ENCODE data around the gene CDIPT.
"Not testable (repeated sequence)": the region's sequence is repeated elsewhere in the genome, so short reads cannot be mapped to it uniquely, and the experiment has no call there.

Gene CDIPT, protein sequence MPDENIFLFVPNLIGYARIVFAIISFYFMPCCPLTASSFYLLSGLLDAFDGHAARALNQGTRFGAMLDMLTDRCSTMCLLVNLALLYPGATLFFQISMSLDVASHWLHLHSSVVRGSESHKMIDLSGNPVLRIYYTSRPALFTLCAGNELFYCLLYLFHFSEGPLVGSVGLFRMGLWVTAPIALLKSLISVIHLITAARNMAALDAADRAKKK

DNA sequence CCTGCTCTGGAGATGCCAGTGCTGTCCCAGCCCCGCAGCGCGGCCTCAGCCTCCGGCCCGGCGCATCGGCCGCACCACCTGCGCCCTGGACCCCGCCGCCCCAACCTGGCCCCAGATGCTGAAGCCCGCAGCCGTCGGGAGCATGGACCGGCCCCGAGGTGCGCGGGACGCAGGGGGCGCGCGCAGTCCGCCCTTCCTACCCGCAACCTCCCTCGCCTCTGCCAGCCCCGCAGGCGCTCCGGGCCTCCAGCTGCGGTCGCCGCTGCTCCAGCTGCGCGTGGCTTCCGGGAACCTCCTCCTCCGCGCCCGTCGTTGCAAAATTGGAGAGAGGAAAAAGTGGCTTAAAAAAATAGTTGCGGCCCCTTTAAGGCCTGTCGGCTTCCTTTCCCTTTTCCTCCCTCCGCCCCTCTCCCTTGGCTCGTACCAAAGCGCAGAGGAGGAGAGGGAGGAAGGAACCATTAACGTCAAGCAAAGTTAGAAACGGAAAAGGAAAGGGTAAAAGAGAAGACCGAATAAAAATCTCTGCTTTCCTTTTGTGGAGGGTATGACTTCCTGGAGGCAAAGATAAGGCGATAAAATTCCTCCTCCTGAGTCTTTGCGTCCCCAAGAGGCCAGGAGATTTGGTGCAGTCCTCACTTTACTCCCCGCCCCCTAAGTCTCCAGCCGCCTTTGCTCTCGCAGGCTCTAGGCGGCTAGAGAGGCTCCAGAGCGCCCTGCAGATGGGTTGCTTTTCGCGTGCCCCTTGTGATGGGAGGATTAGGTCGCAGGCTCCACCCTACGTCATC lies at the start of gene CDIPT:
Gene CDIPT (minus strand): TSS at position 343 of the 785 bp plus-strand sequence. CDS start 369 bp downstream, outside the sequence.
- peak; percentile 73 to 82 for DNase-seq (ENCODE audit: low read depth in 2 of 2)

- no peak for DNase-seq (ENCODE audit: low read depth in 2 of 2)
These were observed 49.1 kb upstream of the CDIPT start for GRCh38 chr16:29912087-29912486.

DNA sequence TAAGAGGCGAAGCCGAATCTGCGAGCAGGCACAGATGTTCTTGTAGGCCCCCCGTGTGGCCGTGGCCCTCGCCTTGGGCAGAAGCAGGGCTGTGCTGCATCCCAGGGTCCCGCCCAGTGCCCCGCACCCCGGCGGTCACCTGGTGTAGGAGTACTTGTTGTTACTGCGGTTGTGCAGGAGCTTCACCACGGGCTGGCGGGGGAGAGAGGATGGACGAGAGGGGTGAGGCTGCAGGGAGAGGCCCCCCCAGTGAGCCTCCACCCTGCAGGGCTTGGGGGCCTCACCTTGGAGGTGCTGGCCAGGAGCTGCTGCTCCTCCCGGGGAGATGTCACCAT lies 48.6 kb upstream of the CDIPT start:
- no peak for DNase-seq (ENCODE audit: low read depth in 2 of 2)

DNA sequence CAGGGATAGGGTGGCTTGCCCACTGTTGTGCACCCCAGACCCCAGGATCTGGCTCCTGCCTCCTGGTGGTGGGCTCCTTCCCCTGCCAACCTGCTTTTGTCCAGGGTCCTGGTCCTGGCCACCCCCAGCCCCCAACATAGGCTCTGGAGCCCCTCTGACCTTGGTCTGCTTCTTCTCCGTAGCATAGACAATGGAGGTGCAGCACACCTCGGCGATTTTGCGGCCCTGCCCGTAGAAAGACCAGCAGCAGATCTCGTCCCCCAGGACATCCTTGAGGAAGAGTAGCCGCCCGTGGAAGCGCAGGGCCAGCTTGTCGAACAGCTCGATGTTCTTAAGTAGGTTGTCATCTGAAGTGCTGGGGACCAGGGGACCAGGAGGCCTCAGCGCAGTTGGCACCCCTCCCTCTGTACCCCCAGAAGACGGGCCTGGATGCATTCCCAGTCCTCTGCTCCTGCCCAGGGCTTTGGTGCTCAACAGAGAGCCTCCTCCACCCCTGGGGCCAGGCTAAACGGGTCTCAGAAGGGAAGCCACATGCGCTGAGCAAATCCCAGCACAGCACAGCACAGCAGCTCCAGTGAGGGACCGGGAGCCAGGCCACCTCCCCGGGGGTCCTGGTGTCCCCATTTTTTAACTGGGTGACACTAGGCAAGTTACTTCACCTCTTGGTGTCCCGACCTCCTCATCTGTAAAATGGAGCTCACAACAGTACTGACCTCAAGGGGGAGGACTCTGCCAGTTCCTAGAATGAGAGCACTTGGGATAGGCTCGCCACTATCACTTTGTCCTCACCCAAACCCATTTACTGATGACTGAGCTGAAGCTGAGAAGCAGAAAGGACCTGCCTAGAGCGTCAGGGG lies 48.0 kb upstream of the CDIPT start:
- DNase-seq (ENCODE audit: low read depth in 2 of 2) = no peak

GRCh38 chr16:29909851-29910250 lies 46.8 kb upstream of the CDIPT start:
- not testable (repeated sequence) for DNase-seq (ENCODE audit: low read depth in 2 of 2)

- no peak for DNase-seq (ENCODE audit: low read depth in 2 of 2)
These were observed 46.4 kb upstream of the CDIPT start for GRCh38 chr16:29909391-29909790.

DNA sequence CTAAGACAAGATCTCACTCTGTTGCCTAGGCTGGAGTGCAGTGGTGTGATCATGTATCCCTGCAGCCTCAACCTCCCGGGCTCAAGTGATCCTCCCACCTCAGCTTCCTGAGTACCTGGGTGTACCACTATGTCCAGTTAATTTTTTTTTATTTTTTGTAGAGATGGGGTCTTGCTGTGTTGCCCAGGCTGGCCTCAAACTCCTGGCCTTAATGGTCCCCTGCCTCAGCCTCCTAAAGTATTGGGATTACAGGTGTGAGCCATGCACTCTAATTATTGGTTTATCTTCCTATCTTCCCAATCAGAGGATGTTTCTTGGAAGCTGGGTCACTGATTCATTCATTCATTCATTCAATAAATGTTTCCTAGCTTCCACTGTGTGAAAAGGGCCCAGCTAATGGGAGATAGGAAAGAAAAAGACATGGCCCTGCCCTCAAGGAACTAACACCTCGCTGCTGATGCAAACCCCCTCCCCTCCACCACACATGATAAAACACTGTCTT lies 45.7 kb upstream of the CDIPT start:
- no peak for DNase-seq (ENCODE audit: low read depth in 2 of 2)

- no peak for DNase-seq (ENCODE audit: low read depth in 2 of 2)
These were observed 44.9 kb upstream of the CDIPT start for GRCh38 chr16:29907973-29908372.

DNA sequence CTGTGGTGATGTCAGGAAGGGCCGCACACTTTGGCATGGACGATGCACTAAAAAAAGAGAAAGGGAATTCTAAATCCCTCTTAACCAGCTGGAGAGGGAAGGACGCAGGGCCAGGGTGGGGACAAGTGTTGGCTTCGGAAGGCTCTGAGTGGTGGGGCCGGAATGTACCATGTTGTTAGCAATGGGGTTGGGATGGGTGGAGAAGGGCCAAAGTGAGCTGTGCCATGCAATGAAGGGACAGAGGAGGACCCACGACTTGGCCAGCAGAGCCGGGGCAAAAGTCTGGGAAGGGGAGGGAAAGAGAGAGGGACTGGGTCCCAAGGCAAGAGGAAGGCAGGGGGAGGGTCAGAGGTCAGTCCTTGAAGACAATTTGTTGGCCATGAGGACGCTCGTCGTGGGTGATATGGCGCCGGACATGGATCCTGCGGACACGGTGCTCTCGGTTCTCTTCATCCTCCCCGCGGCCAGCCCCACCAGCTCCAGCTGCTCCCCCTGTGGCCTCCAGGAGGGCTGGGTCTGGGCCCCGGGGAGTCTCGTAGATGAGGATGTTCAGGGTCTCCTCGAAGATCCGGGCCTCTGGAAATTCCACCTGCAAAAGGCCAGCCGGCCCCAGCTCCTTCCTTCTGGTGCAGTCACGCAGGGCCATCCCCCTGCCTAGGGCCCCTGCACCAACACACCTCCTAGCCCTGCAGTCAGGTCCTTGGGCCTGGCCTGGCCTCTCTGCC lies 43.7 kb upstream of the CDIPT start:
- no peak for DNase-seq (ENCODE audit: low read depth in 2 of 2)

DNA sequence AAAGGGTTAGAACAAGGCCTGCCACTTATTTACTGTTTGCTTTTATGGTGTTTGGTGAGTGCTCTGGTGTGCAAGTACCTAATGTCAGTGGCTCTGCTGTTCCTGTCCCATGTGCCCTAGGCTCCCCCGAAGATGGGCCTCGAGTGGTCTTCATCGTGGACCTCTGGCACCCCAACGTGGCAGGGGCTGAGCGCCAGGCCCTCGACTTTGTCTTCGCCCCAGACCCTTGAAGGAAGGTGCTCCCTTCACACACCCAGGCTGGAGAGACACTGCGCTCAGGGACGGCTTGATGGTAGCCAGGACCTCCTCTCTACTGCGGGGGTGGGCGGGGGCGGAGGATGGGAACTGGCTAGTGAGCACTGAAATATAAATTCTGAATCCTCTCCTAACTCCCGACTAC lies 42.6 kb upstream of the CDIPT start:
- no peak for DNase-seq (ENCODE audit: low read depth in 2 of 2)

DNA sequence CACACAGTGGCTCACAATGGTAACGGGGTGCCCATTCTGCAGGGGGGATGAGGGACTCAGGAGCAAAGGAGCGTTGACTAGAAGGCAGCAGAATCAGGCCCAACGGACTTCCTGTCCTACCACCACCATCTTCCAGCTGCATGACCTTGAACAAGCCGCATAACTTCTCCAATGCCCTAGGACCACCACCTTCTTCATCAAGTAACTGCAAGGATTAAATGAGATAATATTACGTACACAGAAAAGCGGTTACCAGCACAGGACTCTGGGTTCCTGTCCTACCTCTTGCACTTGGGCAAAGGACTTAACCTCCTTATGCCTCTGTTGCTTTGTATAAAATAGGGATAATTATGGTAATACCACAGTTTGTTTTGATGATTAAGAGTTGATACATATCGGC lies 41.9 kb upstream of the CDIPT start:
- DNase-seq (ENCODE audit: low read depth in 2 of 2) = no peak

GRCh38 chr16:29903590-29903989 lies 40.6 kb upstream of the CDIPT start:
- no peak for DNase-seq (ENCODE audit: low read depth in 2 of 2)

GRCh38 chr16:29901607-29901945 lies 38.5 kb upstream of the CDIPT start:
- DNase-seq (ENCODE audit: low read depth in 2 of 2) = no peak

DNA sequence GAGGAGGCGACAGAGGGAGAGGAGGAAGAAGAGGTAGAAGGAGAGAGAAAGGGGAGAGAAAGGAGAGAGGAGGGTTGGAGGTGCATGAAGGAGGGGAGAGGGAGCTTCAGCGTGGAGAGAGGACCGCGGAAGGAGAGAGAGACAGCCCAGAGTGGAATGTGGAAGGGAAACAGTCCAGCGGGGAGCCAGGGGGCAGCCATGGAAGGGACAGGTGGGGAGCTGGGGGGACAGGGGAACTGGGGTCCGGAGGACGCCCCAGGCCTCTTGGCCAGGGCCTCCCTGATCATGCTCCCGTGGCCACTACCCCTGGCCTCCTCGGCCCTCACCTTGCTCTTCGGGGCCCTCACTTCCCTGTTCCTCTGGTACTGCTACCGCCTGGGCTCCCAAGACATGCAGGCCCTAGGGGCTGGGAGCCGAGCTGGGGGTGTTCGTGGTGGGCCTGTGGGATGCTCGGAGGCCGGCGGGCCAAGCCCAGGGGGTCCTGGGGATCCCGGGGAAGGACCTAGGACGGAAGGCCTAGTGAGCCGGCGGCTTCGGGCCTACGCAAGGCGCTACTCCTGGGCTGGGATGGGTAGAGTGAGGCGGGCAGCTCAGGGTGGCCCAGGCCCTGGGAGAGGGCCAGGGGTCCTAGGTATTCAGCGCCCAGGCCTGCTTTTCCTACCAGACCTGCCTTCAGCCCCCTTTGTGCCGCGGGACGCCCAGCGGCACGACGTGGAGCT lies 38.0 kb upstream of the CDIPT start:
- no peak for DNase-seq (ENCODE audit: low read depth in 2 of 2)

DNA sequence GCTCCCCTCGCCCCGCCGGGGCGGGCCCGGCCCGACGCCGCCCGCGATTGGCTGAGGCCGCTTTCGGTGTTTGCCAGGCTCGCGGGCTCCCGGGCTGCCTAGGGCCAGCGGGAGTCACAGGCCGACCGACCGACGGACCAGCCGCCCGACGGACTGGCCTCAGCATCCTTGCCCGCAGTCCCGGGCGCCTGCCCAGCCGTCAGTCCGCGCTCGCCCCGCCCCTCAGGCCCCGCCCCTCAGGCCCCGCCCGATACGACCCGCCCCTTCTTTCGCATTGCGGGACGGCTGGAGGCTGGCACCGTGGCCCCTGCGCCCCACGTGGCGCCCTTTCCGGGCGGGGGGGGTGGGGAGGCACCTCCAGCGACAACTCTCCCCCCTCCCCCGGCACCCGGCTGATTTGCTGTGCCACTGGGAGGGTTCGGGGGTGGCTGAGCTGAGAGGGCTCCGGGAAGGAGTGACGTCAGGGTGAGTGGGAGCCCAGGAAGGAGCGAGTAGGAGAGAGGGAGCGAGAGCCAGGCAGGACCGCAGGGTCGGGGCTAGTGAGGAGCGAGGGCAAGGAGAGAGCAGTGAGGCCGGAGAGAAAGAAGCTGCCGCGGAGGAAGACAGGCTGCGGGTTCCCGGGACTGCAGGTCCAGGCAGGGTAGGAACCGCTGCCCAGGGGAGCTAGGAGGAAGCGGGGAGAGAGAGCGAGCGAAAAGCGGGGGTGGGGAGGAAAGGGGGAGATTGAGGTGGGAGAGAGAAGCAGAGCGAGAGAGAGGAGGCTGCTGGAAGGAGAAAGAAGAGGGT lies 37.3 kb upstream of the CDIPT start, which contains the start of gene ASPHD1:
Gene ASPHD1 (plus strand): TSS at position 387 of the 786 bp plus-strand sequence. CDS start 484 bp downstream, outside the sequence.
- DNase-seq (ENCODE audit: low read depth in 2 of 2) = peak in 1 of 2 donors; percentile 6

DNA sequence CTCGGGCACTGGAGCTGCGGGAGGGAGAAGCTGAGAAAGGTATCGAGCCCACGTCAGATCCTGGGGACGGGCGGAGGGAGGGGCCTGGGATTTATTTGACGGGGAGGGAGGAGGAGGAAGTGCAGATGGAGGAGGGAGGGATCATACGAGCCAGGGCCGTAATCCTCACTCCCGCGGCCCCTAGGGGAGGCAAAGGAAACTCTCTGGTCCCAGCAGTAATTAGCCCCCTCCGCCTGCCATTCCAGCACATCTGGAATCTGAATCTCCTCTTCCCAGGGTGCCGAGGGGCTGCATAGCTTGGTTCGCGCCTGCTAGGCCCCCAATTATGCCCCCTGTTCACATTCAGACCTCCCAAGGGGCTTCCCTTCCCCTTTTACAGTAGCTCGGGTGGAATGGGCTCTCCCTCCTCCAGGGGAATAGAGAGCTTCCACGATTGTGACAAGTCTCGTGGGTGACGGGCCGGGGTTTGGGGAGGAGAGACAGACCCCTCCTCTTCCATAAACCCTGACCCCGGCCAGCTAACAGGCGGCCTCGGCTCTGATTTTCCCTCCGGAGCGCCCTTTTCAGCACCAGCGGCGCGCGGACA lies 36.6 kb upstream of the CDIPT start, which contains the start of gene SEZ6L2:
Gene SEZ6L2 (minus strand): TSS at position 35 of the 586 bp plus-strand sequence. CDS start 531 bp downstream, outside the sequence.
- DNase-seq (ENCODE audit: low read depth in 2 of 2) = peak; percentile 47 to 81

- DNase-seq (ENCODE audit: low read depth in 2 of 2) = no peak
These were observed 35.9 kb upstream of the CDIPT start for GRCh38 chr16:29898804-29899515.

DNA sequence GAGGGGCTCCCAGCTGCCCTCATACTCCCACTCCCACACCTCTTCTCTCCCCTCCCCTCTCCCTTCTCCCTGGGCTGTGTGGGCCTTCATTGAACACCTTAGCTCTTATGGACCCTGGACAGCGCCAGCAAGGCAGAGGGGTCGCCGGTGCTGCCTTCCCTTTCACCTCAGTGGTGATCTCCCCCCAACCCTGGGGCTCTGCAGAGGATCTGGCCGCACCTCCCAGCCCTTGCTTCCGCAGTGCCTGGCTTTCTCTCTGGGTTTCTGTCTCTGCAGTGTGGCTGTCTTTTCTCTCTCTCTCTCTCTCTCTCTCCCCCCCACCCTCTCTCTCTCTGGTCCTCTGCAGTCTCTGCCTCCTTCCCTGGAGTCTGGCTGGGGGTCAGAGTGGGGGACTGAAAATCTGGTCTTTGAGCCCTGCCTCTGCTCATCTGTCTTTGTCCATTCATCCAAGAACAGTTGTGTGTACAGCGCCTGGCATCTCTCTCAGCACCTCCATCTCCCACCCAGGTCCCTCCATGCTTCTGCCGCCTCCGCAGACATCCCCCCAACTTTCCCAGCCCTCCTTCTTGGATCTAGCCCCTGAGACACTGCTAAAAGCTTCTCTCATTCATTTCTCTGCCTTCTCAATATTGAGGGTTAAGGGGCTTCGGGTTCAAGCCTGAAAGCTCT lies 35.2 kb upstream of the CDIPT start:
- DNase-seq (ENCODE audit: low read depth in 2 of 2) = no peak

Measured in stimulated activated CD4-positive, alpha-beta T cell treated with anti-CD3 and anti-CD28 coated beads, Interleukin-1b, Interleukin-23, amount 100 ng/mL, for 1 hour (primary cell).